Tibial nerve (tissue), 4 donors: Measurements from ENCODE around the gene ARHGAP26. TPM values are rescaled to one million over a fixed set of nuclear protein-coding genes. Genes with fewer than 3 reads are reported as not detected.

ENCODE experiments used
- DNase-seq, 2 donors: peaks; one replicate each; pipeline ENCODE4 v3.0.0-alpha.2; 2019; ENCODE audit warnings: low spot score in 2 of 2
- H3K27ac ChIP-seq, 4 donors: fragments of 200-600 bp; sonication (generic) in 3 of 4; one replicate each; pipeline ENCODE4 v1.5.1; 2017 to 2019; ENCODE audit warnings: mild to moderate bottlenecking in 1 of 4
- H3K27me3 ChIP-seq, 2 donors: fragments of 200-600 bp; sonication (generic) in 1 of 2; one replicate each; pipeline versions ENCODE4 v1.5.1 to v1.6.0; 2017 to 2019
- H3K36me3 ChIP-seq, 3 donors: fragments of 200-600 bp; sonication (generic); one replicate each; pipeline ENCODE4 v1.5.1; 2018 to 2019
- H3K4me1 ChIP-seq, 4 donors: fragments of 200-600 bp; sonication (generic) in 3 of 4; one replicate each; pipeline ENCODE4 v1.5.1; 2017 to 2019
- H3K4me3 ChIP-seq, 4 donors: fragments of 200-600 bp; sonication (generic) in 3 of 4; one replicate each; pipeline ENCODE4 v1.5.1; 2017 to 2019; ENCODE audit warnings: mild to moderate bottlenecking in 1 of 4, moderate library complexity in 1 of 4
- H3K9me3 ChIP-seq, 4 donors: fragments of 200-600 bp; sonication (generic) in 3 of 4; one replicate each; pipeline ENCODE4 v1.5.1; 2017 to 2019
- EP300 ChIP-seq, 2 donors: sonication (generic); formaldehyde crosslinking; IDR thresholded peaks; one replicate each; pipeline ENCODE4 v1.6.1; 2017; ENCODE audit warnings: antibody characterized with exemption in 2 of 2, mild to moderate bottlenecking in 1 of 2
- POLR2A ChIP-seq, 2 donors: fragments of 450-650 bp; IDR thresholded peaks; one replicate each; pipeline ENCODE4 v1.6.1; 2017; ENCODE audit warnings: antibody characterized with exemption in 2 of 2, mild to moderate bottlenecking in 2 of 2, moderate library complexity in 2 of 2
- WGBS, 2 donors: methylation state at CpG; one replicate each; pipeline ENCODE4 v1.1.5; 2018; 5-methylcytosine and 5-hydroxymethylcytosine counted together
- total RNA-seq, 4 donors: library from RNA; depleted of rRNA; stranded (reverse); fragments of >200 nt; gene quantifications; one replicate each; pipeline ENCODE4 v1.1.0, GENCODE V29; 2016
- TF ChIP-seq, protein P1 (sequence below), 5 experiments: fragments of 200-600 bp in 3 of 5; fragments of 450-650 bp in 2 of 5; sonication (generic) in 3 of 5; IDR thresholded peaks; one replicate each; pipeline ENCODE4 v1.5.1; 2016 to 2019; ENCODE audit warnings: antibody characterized with exemption in 5 of 5, mild to moderate bottlenecking in 3 of 5, moderate library complexity in 2 of 5

Gene ARHGAP26
- total RNA-seq, 4 donors from 2014 or later, result 33.7 to 77.8 (median 57.8) TPM

DNA sequence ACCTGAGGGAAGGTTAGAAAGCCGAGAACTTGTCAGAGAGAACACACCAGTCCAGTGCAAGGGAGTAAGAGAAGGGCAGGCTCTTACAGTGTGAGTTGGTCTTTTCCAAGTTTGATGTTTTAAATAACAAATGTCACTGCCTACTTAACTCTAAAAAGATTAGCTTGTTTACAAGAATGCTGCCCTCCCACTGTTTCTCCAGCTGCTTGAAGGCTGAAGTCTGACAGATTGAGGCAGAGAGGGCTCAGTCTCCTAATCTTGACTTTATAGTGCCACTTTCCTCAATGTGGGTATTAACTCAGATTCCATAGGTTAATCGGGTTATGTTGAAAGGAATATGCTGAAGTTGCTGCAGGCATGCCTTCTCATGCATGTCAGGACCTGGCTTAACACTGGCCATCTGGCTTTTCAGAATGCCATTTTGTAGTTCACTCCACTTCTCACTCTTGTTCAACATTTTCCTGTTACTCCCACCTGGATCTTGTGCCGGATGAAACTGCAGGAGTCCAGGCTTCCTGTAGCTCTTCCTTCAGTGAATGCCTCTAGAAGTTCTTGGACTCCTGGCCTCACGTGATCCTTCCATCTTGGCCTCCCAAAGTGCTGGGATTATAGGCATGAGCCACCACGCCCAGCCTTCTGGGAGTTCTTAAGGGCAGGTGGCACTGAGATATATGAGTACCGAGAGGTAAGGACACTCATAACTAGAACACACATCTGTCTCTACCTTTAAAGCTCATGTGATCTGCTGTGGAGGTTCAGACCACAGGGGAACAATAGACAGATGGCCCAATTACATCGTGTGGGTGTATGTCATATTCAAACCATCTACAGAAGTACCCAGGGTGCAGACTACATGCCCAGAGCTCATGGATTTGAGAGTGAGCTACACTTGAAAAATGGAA lies 249.7 kb downstream of the ARHGAP26 start:
- DNase-seq, result no peak
- H3K36me3 ChIP-seq, result peaks cover 0 to 24% (median 0%) of the 10 kb centered on the region in 3 donors
- no peaks in the 10 kb centered on the region for H3K9me3 ChIP-seq
- TF ChIP-seq POLR2A (IDR thresholded peaks at IDR 0.05), result no peak
- TF ChIP-seq, protein P1, sequence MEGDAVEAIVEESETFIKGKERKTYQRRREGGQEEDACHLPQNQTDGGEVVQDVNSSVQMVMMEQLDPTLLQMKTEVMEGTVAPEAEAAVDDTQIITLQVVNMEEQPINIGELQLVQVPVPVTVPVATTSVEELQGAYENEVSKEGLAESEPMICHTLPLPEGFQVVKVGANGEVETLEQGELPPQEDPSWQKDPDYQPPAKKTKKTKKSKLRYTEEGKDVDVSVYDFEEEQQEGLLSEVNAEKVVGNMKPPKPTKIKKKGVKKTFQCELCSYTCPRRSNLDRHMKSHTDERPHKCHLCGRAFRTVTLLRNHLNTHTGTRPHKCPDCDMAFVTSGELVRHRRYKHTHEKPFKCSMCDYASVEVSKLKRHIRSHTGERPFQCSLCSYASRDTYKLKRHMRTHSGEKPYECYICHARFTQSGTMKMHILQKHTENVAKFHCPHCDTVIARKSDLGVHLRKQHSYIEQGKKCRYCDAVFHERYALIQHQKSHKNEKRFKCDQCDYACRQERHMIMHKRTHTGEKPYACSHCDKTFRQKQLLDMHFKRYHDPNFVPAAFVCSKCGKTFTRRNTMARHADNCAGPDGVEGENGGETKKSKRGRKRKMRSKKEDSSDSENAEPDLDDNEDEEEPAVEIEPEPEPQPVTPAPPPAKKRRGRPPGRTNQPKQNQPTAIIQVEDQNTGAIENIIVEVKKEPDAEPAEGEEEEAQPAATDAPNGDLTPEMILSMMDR (IDR thresholded peaks at IDR 0.05), result no peak
- no peak for TF ChIP-seq EP300 (IDR thresholded peaks at IDR 0.05)
- peaks cover 0 to 21% (median 12%) of the 10 kb centered on the region in 4 donors for H3K4me1 ChIP-seq
- 77 to 82% methylated on average over 7 of the region's 7 CpGs for WGBS, 2 donors
- H3K4me3 ChIP-seq, result no peak overlapping the region
- H3K27ac ChIP-seq, result peak overlapping the region in 2 of 4 donors; percentile 68 to 75
- no peaks in the 10 kb centered on the region for H3K27me3 ChIP-seq

DNA sequence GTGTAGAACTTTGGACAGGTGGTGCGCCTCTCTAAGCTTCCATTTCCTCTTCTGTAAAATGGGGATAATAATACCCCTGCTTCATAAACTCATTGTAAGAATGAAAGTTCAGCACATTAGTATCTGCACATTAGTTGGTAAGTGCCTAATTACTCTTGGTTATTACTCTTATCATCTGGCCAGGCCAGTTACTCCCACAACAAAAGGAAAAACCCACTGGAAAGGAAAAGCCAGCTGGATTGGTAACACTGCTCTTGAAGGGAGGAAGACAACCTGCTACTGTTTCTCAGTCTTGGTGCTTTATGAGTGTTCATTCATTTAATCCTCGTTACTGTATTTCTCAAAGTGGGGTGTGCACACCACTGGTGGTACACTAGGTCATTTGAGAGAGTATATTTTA lies 251.4 kb downstream of the ARHGAP26 start:
- DNase-seq, result no peak
- Histone ChIP-seq H3K4me3 (no peak overlapping the region), H3K36me3 (peaks cover 0 to 19% (median 0%) of the 10 kb centered on the region in 3 donors), H3K9me3 (no peaks in the 10 kb centered on the region), H3K27ac (no peak overlapping the region), H3K4me1 (peaks cover 0 to 28% (median 12%) of the 10 kb centered on the region in 4 donors), H3K27me3 (no peaks in the 10 kb centered on the region)
- no peak for TF ChIP-seq EP300 (IDR thresholded peaks at IDR 0.05)
- TF ChIP-seq, protein P1 (IDR thresholded peaks at IDR 0.05), result no peak
- TF ChIP-seq POLR2A (IDR thresholded peaks at IDR 0.05), result no peak
- 91 to 97% methylated on average over 2 of the region's 2 CpGs for WGBS, 2 donors

DNA sequence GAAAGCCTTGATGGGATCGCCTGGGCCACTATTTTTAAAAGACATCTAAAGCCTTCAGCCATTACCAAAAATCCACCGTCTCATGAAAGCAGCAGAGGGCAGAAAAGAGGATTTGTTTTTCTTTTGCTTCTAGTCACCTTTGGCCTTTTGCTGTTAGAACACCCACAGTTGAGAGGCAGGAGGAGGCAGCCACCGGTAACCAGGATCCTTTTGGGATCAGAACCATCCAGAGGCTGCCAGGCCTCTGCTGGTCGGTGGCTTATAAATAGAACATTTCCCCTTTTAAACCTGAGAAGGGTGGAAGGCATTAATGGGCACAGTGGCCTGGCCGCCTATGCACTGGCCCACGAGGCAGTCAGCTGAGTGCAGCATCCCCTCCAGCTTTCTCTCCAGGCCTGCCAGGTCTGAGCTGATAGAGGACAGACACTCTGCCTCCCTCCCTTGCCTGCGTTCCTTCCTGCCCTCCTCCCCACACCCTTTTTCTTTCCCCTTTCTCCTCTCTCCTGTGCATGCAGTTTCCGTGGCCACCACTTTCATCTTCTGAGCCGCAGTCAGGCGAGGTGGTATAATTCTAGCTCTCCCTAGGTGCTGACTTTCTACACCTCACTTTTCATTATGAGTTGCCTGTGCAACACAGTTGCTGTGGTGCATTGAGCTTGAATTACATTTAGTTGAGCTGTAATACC lies 253.4 kb downstream of the ARHGAP26 start:
- Histone ChIP-seq H3K9me3 (no peaks in the 10 kb centered on the region), H3K4me1 (peaks cover 0 to 28% (median 12%) of the 10 kb centered on the region in 4 donors), H3K36me3 (peaks cover 0 to 3% (median 0%) of the 10 kb centered on the region in 3 donors), H3K27me3 (no peaks in the 10 kb centered on the region), H3K27ac (peak overlapping the region in 2 of 4 donors; percentile 63 to 66), H3K4me3 (no peak overlapping the region)
- WGBS, 2 donors, result 39 to 46% methylated on average over 10 of the region's 10 CpGs
- no peak for DNase-seq
- TF ChIP-seq POLR2A (IDR thresholded peaks at IDR 0.05) (no peak), EP300 (IDR thresholded peaks at IDR 0.05) (peak in 1 of 2 donors; percentile 26)
- TF ChIP-seq, protein P1 (IDR thresholded peaks at IDR 0.05), result peak in 1 of 5 experiments; percentile 18

DNA sequence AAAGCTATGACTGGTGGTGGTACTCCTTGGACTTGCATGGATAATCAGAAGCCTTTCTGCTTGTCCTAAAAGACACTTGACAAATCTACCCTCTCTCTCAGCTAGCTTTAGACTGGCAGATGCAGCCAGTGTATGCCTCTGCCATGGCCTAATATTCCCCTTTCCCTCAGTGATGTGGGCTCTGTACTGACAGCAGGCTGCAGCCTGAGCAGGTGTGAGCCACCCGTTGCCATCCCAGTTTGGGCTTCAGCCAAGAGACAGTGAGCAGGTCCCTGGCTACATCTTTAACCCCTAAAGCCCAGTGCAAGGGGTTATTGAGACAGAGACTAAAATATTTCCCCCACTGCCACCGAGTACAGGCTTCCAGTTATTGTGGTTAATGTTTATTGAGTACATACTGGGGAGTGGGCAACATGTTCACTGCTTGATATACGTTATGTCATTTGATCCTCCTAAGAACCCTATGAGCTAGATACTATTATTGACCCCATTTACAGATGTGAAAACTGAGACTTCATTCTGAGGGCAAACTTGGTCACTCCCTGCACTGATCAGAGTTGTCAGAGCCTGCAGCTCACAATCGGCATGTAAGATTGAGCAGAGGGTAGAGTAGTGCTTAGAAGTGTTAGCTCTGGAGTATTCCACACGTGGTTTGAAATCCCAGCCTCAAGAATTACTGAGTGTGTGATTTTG lies 254.2 kb downstream of the ARHGAP26 start:
- DNase-seq, result no peak
- Histone ChIP-seq H3K36me3 (peaks cover 0 to 3% (median 0%) of the 10 kb centered on the region in 3 donors), H3K27ac (peak overlapping the region in 2 of 4 donors; percentile 63 to 66), H3K4me1 (peaks cover 0 to 28% (median 12%) of the 10 kb centered on the region in 4 donors), H3K9me3 (no peaks in the 10 kb centered on the region), H3K4me3 (no peak overlapping the region), H3K27me3 (no peaks in the 10 kb centered on the region)
- TF ChIP-seq EP300 (IDR thresholded peaks at IDR 0.05) (no peak), POLR2A (IDR thresholded peaks at IDR 0.05) (no peak)
- TF ChIP-seq, protein P1 (IDR thresholded peaks at IDR 0.05), result no peak
- 81 to 90% methylated on average over 5 of the region's 5 CpGs for WGBS, 2 donors
